ENCODE data around the gene SP8.

Gene SP8

GRCh38 chr7:20793694-20794394, 7.2 kb upstream of the SP8 start:
- DNase-seq (ENCODE audit: low read depth), result no peak

GRCh38 chr7:20793248-20793647, 6.6 kb upstream of the SP8 start:
- no peak for DNase-seq (ENCODE audit: low read depth)

- DNase-seq (ENCODE audit: low read depth), result no peak
These were observed 5.1 kb upstream of the SP8 start for GRCh38 chr7:20791538-20792434.

GRCh38 chr7:20790375-20790774, 3.7 kb upstream of the SP8 start:
- DNase-seq (ENCODE audit: low read depth), result no peak

GRCh38 chr7:20788420-20788990, 1.8 kb upstream of the SP8 start:
- no peak for DNase-seq (ENCODE audit: low read depth)

- no peak for DNase-seq (ENCODE audit: low read depth)
These were observed 1.2 kb upstream of the SP8 start for GRCh38 chr7:20787660-20788419.

- DNase-seq (ENCODE audit: low read depth), result no peak
These were observed 286 bp downstream of the SP8 start for GRCh38 chr7:20786421-20786778.

GRCh38 chr7:20786049-20786412, 655 bp downstream of the SP8 start:
- no peak for DNase-seq (ENCODE audit: low read depth)

- DNase-seq (ENCODE audit: low read depth), result no peak
These were observed 1.3 kb downstream of the SP8 start for GRCh38 chr7:20785157-20786048.

- no peak for DNase-seq (ENCODE audit: low read depth)
These were observed 2.1 kb downstream of the SP8 start for GRCh38 chr7:20784388-20785156.

GRCh38 chr7:20783700-20784387, 2.8 kb downstream of the SP8 start:
- DNase-seq (ENCODE audit: low read depth), result no peak

GRCh38 chr7:20783125-20783699, 3.5 kb downstream of the SP8 start:
- DNase-seq (ENCODE audit: low read depth), result no peak

- no peak for DNase-seq (ENCODE audit: low read depth)
These were observed 7.6 kb downstream of the SP8 start for GRCh38 chr7:20779041-20779440.

- no peak for DNase-seq (ENCODE audit: low read depth)
These were observed 8.5 kb downstream of the SP8 start for GRCh38 chr7:20778063-20778721.

- DNase-seq (ENCODE audit: low read depth), result no peak
These were observed 9.2 kb downstream of the SP8 start for GRCh38 chr7:20777377-20778062.

GRCh38 chr7:20776942-20777341, 9.7 kb downstream of the SP8 start:
- no peak for DNase-seq (ENCODE audit: low read depth)

- no peak for DNase-seq (ENCODE audit: low read depth)
These were observed 10.3 kb downstream of the SP8 start for GRCh38 chr7:20776214-20776911.

- DNase-seq (ENCODE audit: low read depth), result no peak
These were observed 32.7 kb downstream of the SP8 start for GRCh38 chr7:20754001-20754400.
